ENCODE measurements around the gene KRR1. TPM values are rescaled to one million over a fixed set of nuclear protein-coding genes. Genes with fewer than 3 reads are reported as not detected.

Gene KRR1
- total RNA-seq, 1 donor from 2014 or later: 17.7 TPM

Other genes starting within 250 kb of the KRR1 start
- 0.22 and 0.40 TPM in 2 replicates for gene CAPS2, start 181.3 kb downstream of the KRR1 start, total RNA-seq
- gene GLIPR1L1, start 176.9 kb downstream of the KRR1 start, total RNA-seq: not detected in 2 replicates
- 0.20 and 0.22 TPM in 2 replicates for gene GLIPR1L2, start 120.5 kb downstream of the KRR1 start, total RNA-seq
- 0.60 and 1.3 TPM in 2 replicates for gene GLIPR1, start 30.9 kb downstream of the KRR1 start, total RNA-seq

Data from lung microvascular endothelial cell (primary cell).